ACC112 (cell line): ENCODE measurements around the gene FGD4.

Experiments
- H2AFZ ChIP-seq: fragments of 200-600 bp; sonication (generic); one replicate; pipeline ENCODE4 v1.6.0; 2017; ENCODE audit warnings: antibody characterized with exemption, low read length; ENCODE audit not compliant: unreplicated experiment
- H3K27ac ChIP-seq: fragments of 200-600 bp; sonication (generic); 2 replicates; pipeline ENCODE4 v1.5.1; 2014; ENCODE audit warnings: low read depth, mild to moderate bottlenecking, antibody characterized with exemption, low read length, moderate library complexity
- H3K27me3 ChIP-seq: fragments of 200-600 bp; sonication (generic); 2 replicates; pipeline ENCODE4 v1.6.1; 2014; ENCODE audit warnings: mild to moderate bottlenecking, antibody characterized with exemption, low read length, moderate library complexity, mixed read lengths; ENCODE audit not compliant: insufficient read depth
- H3K36me3 ChIP-seq: fragments of 200-600 bp; sonication (generic); 2 replicates; pipeline ENCODE4 v1.6.1; 2016; ENCODE audit warnings: mild to moderate bottlenecking, antibody characterized with exemption, low read length, moderate library complexity, mixed read lengths; ENCODE audit not compliant: insufficient read depth
- H3K4me1 ChIP-seq: fragments of 200-600 bp; sonication (generic); one replicate; pipeline ENCODE4 v1.6.1; 2016; ENCODE audit warnings: low read length, mixed read lengths; ENCODE audit not compliant: insufficient read depth, unreplicated experiment, control insufficient read depth
- H3K4me3 ChIP-seq: fragments of 200-600 bp; sonication (generic); 2 replicates; pipeline ENCODE4 v1.5.1; 2014; ENCODE audit warnings: mild to moderate bottlenecking, low read depth, low read length
- H3K79me2 ChIP-seq: fragments of 200-600 bp; sonication (generic); one replicate; pipeline ENCODE4 v1.6.0; 2016; ENCODE audit warnings: low read length; ENCODE audit not compliant: control insufficient read depth, unreplicated experiment, insufficient read depth

FGD4 gene

GRCh38 chr12:32399370-32400113 is at the start of gene FGD4:
Gene FGD4 (plus strand): TSS chr12:32399558.
- Histone ChIP-seq H3K36me3 (no peaks in the 10 kb centered on the region), H3K27ac (no peak within 1 kb of the TSS), H3K79me2 (peaks cover 9% of the 10 kb centered on the region), H3K4me3 (peak within 1 kb of the TSS; percentile 76), H3K4me1 (peaks cover 15% of the 10 kb centered on the region), H3K27me3 (no peaks in the 10 kb centered on the region), H2AFZ (peak within 1 kb of the TSS; percentile 86)

DNA sequence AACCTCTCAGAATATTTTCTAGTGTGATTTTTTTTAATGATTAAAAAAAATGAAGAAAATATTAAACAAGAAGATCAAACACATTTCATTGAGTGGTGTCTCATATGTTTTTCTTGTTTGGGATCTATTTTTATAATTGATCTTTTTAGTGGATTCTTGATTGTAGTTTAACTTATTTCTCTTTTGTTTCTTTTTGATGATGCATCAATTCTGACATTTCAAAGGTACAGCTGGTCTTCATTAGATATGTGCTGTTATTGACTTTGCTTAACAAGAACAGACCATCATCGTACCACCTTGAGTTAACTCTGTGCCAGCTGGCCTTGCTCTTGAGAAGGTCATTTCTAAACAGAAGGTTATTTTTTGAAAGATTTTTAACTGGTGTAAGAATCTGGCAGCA is 45.8 kb upstream of the FGD4 start:
- H3K27me3 ChIP-seq, result no peaks in the 10 kb centered on the region
- no peaks in the 10 kb centered on the region for H3K79me2 ChIP-seq
- no peaks in the 10 kb centered on the region for H3K36me3 ChIP-seq
- no peak overlapping the region for H3K4me3 ChIP-seq
- H3K4me1 ChIP-seq, result no peaks in the 10 kb centered on the region
- no peak overlapping the region for H2AFZ ChIP-seq
- H3K27ac ChIP-seq, result no peak overlapping the region

DNA sequence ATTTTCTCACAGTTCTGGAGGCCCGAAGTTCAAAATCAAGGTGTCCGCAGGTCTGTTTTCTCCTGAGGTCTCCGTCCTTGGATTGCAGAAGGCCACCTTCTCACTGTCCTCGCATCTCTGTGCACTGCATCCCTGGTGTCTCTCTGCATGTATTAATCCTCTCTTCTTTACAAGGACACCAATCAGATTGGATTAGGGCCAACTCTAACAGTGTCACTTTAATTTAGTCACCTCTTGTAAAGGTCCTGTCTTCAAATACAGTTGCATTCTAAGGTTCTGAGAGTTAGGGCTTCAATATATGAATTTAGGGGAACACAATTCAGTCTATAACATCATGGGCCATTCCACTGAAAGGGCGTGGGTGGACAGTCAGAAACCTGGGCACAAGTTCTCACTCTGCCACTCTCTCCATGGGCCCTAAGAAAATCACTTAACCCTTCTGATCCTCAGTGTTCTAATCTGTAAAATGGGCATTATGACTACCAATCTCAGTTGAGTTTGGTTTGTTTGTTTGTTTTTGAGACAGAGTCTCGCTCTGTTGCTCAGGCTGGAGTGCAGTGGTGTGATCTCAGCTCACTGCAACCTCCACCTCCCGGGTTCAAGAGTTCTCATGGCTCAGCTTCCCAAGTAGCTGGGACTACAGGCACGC is 41.6 kb upstream of the FGD4 start:
- H3K4me1 ChIP-seq, result no peaks in the 10 kb centered on the region
- H3K27me3 ChIP-seq, result no peaks in the 10 kb centered on the region
- no peak overlapping the region for H3K4me3 ChIP-seq
- no peak overlapping the region for H2AFZ ChIP-seq
- H3K79me2 ChIP-seq, result no peaks in the 10 kb centered on the region
- no peaks in the 10 kb centered on the region for H3K36me3 ChIP-seq
- no peak overlapping the region for H3K27ac ChIP-seq

DNA sequence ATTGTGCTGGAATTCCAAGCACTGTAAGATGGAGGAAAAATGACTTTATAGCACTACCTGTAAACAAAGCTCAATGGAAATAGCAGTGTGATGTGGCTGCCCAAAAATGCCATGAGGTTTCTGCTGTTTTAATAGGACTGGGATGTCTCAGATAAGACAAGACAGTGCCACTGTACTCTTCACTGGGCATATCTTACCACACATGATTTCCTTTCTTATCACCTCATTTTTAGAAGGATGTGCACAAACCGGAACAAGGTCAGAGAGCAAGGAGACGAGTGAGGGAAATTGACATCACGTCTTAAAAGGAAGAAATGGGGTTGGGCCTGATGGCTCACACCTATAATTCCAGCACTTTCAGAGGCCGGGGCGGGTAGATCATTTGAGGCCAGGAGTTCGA is 38.4 kb upstream of the FGD4 start:
- peaks cover 3% of the 10 kb centered on the region for H3K4me1 ChIP-seq
- no peaks in the 10 kb centered on the region for H3K79me2 ChIP-seq
- no peaks in the 10 kb centered on the region for H3K27me3 ChIP-seq
- no peak overlapping the region for H3K4me3 ChIP-seq
- H3K27ac ChIP-seq, result no peak overlapping the region
- no peaks in the 10 kb centered on the region for H3K36me3 ChIP-seq
- H2AFZ ChIP-seq, result no peak overlapping the region

DNA sequence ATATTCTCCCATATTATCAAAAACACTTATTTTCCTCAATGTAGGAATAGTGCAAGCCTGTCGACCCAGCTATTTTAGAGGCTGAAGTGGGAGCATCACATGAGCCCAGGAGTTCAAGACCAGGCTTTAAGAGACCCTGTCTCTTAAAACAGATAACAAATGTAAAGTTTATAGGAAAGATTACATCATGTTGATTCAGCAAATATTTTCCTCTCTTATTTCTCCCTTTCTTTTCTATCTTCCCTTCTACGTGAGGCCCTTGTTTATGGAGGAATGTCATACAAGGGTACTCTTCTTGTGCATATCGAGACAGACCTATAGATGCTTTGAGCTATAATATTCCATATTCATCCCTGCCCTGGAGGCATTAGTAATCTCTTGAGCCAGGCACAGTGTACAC is 36.5 kb upstream of the FGD4 start:
- Histone ChIP-seq H3K36me3 (no peaks in the 10 kb centered on the region), H3K27me3 (no peaks in the 10 kb centered on the region), H3K4me1 (peaks cover 3% of the 10 kb centered on the region), H3K4me3 (no peak overlapping the region), H2AFZ (no peak overlapping the region), H3K27ac (no peak overlapping the region), H3K79me2 (no peaks in the 10 kb centered on the region)

GRCh38 chr12:32365473-32366064 is 33.8 kb upstream of the FGD4 start:
- no peaks in the 10 kb centered on the region for H3K79me2 ChIP-seq
- no peak overlapping the region for H2AFZ ChIP-seq
- peaks cover 3% of the 10 kb centered on the region for H3K4me1 ChIP-seq
- no peaks in the 10 kb centered on the region for H3K36me3 ChIP-seq
- no peak overlapping the region for H3K27ac ChIP-seq
- H3K27me3 ChIP-seq, result no peaks in the 10 kb centered on the region
- no peak overlapping the region for H3K4me3 ChIP-seq

- no peaks in the 10 kb centered on the region for H3K27me3 ChIP-seq
- no peaks in the 10 kb centered on the region for H3K79me2 ChIP-seq
- no peak overlapping the region for H2AFZ ChIP-seq
- H3K27ac ChIP-seq, result no peak overlapping the region
- no peak overlapping the region for H3K4me3 ChIP-seq
- H3K36me3 ChIP-seq, result no peaks in the 10 kb centered on the region
- H3K4me1 ChIP-seq, result peaks cover 3% of the 10 kb centered on the region
These were observed 32.6 kb upstream of the FGD4 start for GRCh38 chr12:32366714-32367113.

GRCh38 chr12:32367381-32367780 is 32.0 kb upstream of the FGD4 start:
- no peaks in the 10 kb centered on the region for H3K36me3 ChIP-seq
- H3K27ac ChIP-seq, result no peak overlapping the region

GRCh38 chr12:32369202-32369601 is 30.2 kb upstream of the FGD4 start:
- peaks cover 3% of the 10 kb centered on the region for H3K4me1 ChIP-seq
- no peak overlapping the region for H2AFZ ChIP-seq
- H3K4me3 ChIP-seq, result no peak overlapping the region
- H3K79me2 ChIP-seq, result no peaks in the 10 kb centered on the region
- no peak overlapping the region for H3K27ac ChIP-seq
- no peaks in the 10 kb centered on the region for H3K36me3 ChIP-seq
- no peaks in the 10 kb centered on the region for H3K27me3 ChIP-seq

More at GRCh38 chr12:32367381-32367780, 32.0 kb upstream of the FGD4 start:
- Histone ChIP-seq H3K4me1 (peaks cover 3% of the 10 kb centered on the region), H2AFZ (no peak overlapping the region), H3K4me3 (no peak overlapping the region), H3K27me3 (no peaks in the 10 kb centered on the region), H3K79me2 (no peaks in the 10 kb centered on the region)

GRCh38 chr12:32377344-32378055 is 21.9 kb upstream of the FGD4 start:
- no peak overlapping the region for H2AFZ ChIP-seq
- H3K27ac ChIP-seq, result no peak overlapping the region
- no peaks in the 10 kb centered on the region for H3K36me3 ChIP-seq
- no peaks in the 10 kb centered on the region for H3K27me3 ChIP-seq
- H3K4me1 ChIP-seq, result no peaks in the 10 kb centered on the region
- no peaks in the 10 kb centered on the region for H3K79me2 ChIP-seq
- no peak overlapping the region for H3K4me3 ChIP-seq
